OCI-LY7 (cell line): ENCODE data around the gene DCTPP1. TPM values are rescaled to one million over a fixed set of nuclear protein-coding genes. Genes with fewer than 3 reads are reported as not detected.

Experiments used
- BruUV-seq: library from RNA; stranded (reverse); fragments of 400-500 nt; replicated peaks from 2 replicates; lab custom pipeline; 2021; lab: Mats Ljungman, UMichigan
- CTCF ChIA-PET: fragments of 300-600 bp; sonication (Branson Sonifier 250); formaldehyde crosslinking; loops from one replicate; lab custom pipeline; 2022; ENCODE audit warnings: antibody characterized with exemption; ENCODE audit not compliant: unreplicated experiment; lab: Charles Lee
- POLR2A ChIA-PET: fragments of 300-600 bp; sonication (Branson Sonifier 250); formaldehyde crosslinking; loops from one replicate; lab custom pipeline; 2022; ENCODE audit warnings: antibody characterized with exemption; lab: Charles Lee
- DNase-seq: peaks from one replicate; pipeline ENCODE4 v3.0.0-alpha.2; 2015; ENCODE audit warnings: low spot score
- H2AFZ ChIP-seq: fragments of 200-600 bp; sonication (generic), shearing (Covaris generic); 2 replicates; pipeline ENCODE4 v1.6.1; 2014; ENCODE audit warnings: mild to moderate bottlenecking, antibody characterized with exemption, low read length, moderate library complexity
- H3K27ac ChIP-seq: fragments of 200-600 bp; sonication (generic); 2 replicates; pipeline ENCODE4 v1.5.1; 2014; ENCODE audit warnings: mixed run types, low read depth, mild to moderate bottlenecking, moderate library complexity, low read length, inconsistent platforms; ENCODE audit not compliant: poor library complexity, severe bottlenecking
- H3K36me3 ChIP-seq: fragments of 200-600 bp; sonication (generic); 2 replicates; pipeline ENCODE4 v1.6.1; 2014; ENCODE audit warnings: mild to moderate bottlenecking, antibody characterized with exemption, low read length, moderate library complexity, mixed read lengths; ENCODE audit not compliant: insufficient read depth
- H3K4me1 ChIP-seq: fragments of 200-600 bp; sonication (generic); 2 replicates; pipeline ENCODE4 v1.5.1; 2014; ENCODE audit warnings: mild to moderate bottlenecking, low read length; ENCODE audit not compliant: insufficient read depth, poor library complexity, severe bottlenecking
- H3K4me2 ChIP-seq: fragments of 200-600 bp; sonication (generic); 2 replicates; pipeline ENCODE4 v1.6.1; 2014; ENCODE audit warnings: mild to moderate bottlenecking, low read length
- H3K4me3 ChIP-seq: fragments of 200-600 bp; sonication (generic); 2 replicates; pipeline ENCODE4 v1.5.1; 2014; ENCODE audit warnings: mild to moderate bottlenecking, low read depth, low read length; ENCODE audit not compliant: poor library complexity, severe bottlenecking
- H3K79me2 ChIP-seq: fragments of 200-600 bp; sonication (generic); 2 replicates; pipeline ENCODE4 v1.6.1; 2016; ENCODE audit warnings: low read depth, mild to moderate bottlenecking, low read length, moderate library complexity, mixed read lengths; ENCODE audit not compliant: insufficient read depth
- H3K9me2 ChIP-seq: fragments of 200-600 bp; sonication (generic); 2 replicates; pipeline ENCODE4 v1.6.1; 2016; ENCODE audit warnings: mild to moderate bottlenecking, low read length, mixed read lengths; ENCODE audit not compliant: insufficient read depth
- H3K9me3 ChIP-seq: fragments of 200-600 bp; sonication (generic); 2 replicates; pipeline ENCODE4 v1.6.1; 2014; ENCODE audit warnings: mild to moderate bottlenecking, mixed run types, low read length, mixed read lengths
- H4K20me1 ChIP-seq: fragments of 200-600 bp; sonication (generic); 2 replicates; pipeline ENCODE4 v1.6.1; 2014; ENCODE audit warnings: mild to moderate bottlenecking, antibody characterized with exemption, low read length, moderate library complexity, mixed read lengths; ENCODE audit not compliant: insufficient read depth
- CTCF ChIP-seq: fragments of 200-600 bp; sonication (generic); conservative IDR thresholded peaks from 2 replicates; pipeline ENCODE4 v1.5.1; 2014; ENCODE audit warnings: mild to moderate bottlenecking, antibody characterized with exemption, low read length, moderate library complexity, mixed read lengths
- EZH2phosphoT487 ChIP-seq: fragments of 200-600 bp; sonication (generic); IDR thresholded peaks from 2 replicates; pipeline ENCODE4 v1.6.1; 2018; ENCODE audit warnings: low read depth, borderline replicate concordance, mild to moderate bottlenecking, mixed run types, antibody characterized with exemption, low read length, moderate library complexity, mixed read lengths
- intact Hi-C: fragments of 100-400 bp; cut with micrococcal nuclease; formaldehyde crosslinking; loops from one replicate; pipeline ENCODE4 v1.10.0; 2022; ENCODE audit not compliant: unreplicated experiment
- total RNA-seq, 2 experiments: library from RNA; depleted of rRNA in 1 of 2; stranded (reverse); fragments of >200 nt in 1 of 2; shearing (Covaris generic) in 1 of 2; gene quantifications; 2 replicates each; pipeline ENCODE4 v1.2.3, GENCODE V29; 2014 to 2022

DCTPP1 gene
- total RNA-seq, 2 experiments from 2014 or later = 90.2 to 93.8 TPM

GRCh38 chr16:30395155-30395991, 34.5 kb downstream of the DCTPP1 start, which contains the start of gene ZNF48:
ZNF48 (plus strand) TSS chr16:30395420; CDS start chr16:30395795, 375 bp downstream.
- no TSS peak for BruUV-seq
- intact Hi-C loops = loop anchor here (1.0 kb wide), 1 partner anchor 17 kb away; no protein-coding TSS in a partner anchor
- peak; percentile 95 for DNase-seq

GRCh38 chr16:30394592-30395154, 35.2 kb downstream of the DCTPP1 start:
- ChIA-PET POLR2A (interaction anchor here (1.0 to 3.3 kb wide), 5 partner anchors 13 to 38 kb away, joined by 3 to 22 read pairs (median 6); partner anchors contain the start of genes SEPTIN1, TBC1D10B and ZNF771), CTCF (interaction anchor here (0.9 to 1.0 kb wide), 2 partner anchors 24 to 35 kb away, joined by 3 read pairs; partner anchors contain the start of gene DCTPP1)
- Histone ChIP-seq H3K79me2 (peaks cover 17% of the 10 kb centered on the region), H3K4me3 (peak overlapping the region; percentile 89), H3K9me3 (no peaks in the 10 kb centered on the region), H3K4me1 (peaks cover 23% of the 10 kb centered on the region), H2AFZ (peak overlapping the region; percentile 60; the same call in 1 of the 2 replicates), H3K27ac (peak overlapping the region; percentile 44), H3K9me2 (no peaks in the 10 kb centered on the region), H3K4me2 (peak overlapping the region; percentile 77), H3K36me3 (peaks cover 29% of the 10 kb centered on the region), H4K20me1 (0 out of 2 replicates have a peak, but pooled peaks cover 5% of the 10 kb centered on the region)
- TF ChIP-seq EZH2phosphoT487 = no peak
- TF ChIP-seq CTCF = no peak
- intact Hi-C loops = loop anchor here (1.0 kb wide), 1 partner anchor 16 kb away; no protein-coding TSS in a partner anchor
- no peak for DNase-seq
- no TSS peak for BruUV-seq

More at GRCh38 chr16:30395155-30395991, 34.5 kb downstream of the DCTPP1 start, which contains the start of gene ZNF48:
- peak within 1 kb of the TSS; percentile 89 for H3K4me3 ChIP-seq
- H3K27ac ChIP-seq = peak within 1 kb of the TSS; percentile 44
- 0 out of 2 replicates have a peak, but pooled peaks cover 5% of the 10 kb centered on the region for H4K20me1 ChIP-seq
- H3K79me2 ChIP-seq = peaks cover 17% of the 10 kb centered on the region
- ChIA-PET CTCF (interaction anchor here (0.6 to 1.0 kb wide), 4 partner anchors 13 to 34 kb away, joined by 3 to 4 read pairs (median 3); partner anchors contain the start of genes DCTPP1 and SEPTIN1), POLR2A (interaction anchor here (0.6 to 3.3 kb wide), 9 partner anchors 11 to 45 kb away, joined by 3 to 22 read pairs (median 4); partner anchors contain the start of genes SEPTIN1, TBC1D10B and ZNF771)
- peak within 1 kb of the TSS; percentile 60; the same call in 1 of the 2 replicates for H2AFZ ChIP-seq
- H3K4me2 ChIP-seq = peak within 1 kb of the TSS; percentile 85
- peaks cover 23% of the 10 kb centered on the region for H3K4me1 ChIP-seq
- peaks cover 30% of the 10 kb centered on the region for H3K36me3 ChIP-seq
- peak; percentile 36 for TF ChIP-seq CTCF
- TF ChIP-seq EZH2phosphoT487 = no peak
- H3K9me2 ChIP-seq = no peaks in the 10 kb centered on the region
- no peaks in the 10 kb centered on the region for H3K9me3 ChIP-seq
